BLaER1 (cell line): ENCODE results near the gene RAPGEF1.

Source experiments
- H3K27ac ChIP-seq: shearing (Covaris generic); formaldehyde crosslinking; 2 replicates; pipeline ENCODE4 v1.8.1; 2022
- H3K27me3 ChIP-seq: shearing (Covaris generic); formaldehyde crosslinking; 2 replicates; pipeline ENCODE4 v1.8.1; 2022
- H3K36me3 ChIP-seq: shearing (Covaris generic); formaldehyde crosslinking; 2 replicates; pipeline ENCODE4 v1.8.1; 2022
- H3K4me1 ChIP-seq: shearing (Covaris generic); formaldehyde crosslinking; 2 replicates; pipeline ENCODE4 v1.8.1; 2022
- H3K4me2 ChIP-seq: shearing (Covaris generic); formaldehyde crosslinking; 2 replicates; pipeline ENCODE4 v1.8.1; 2022
- H3K4me3 ChIP-seq: shearing (Covaris generic); formaldehyde crosslinking; 2 replicates; pipeline ENCODE4 v1.8.1; 2022
- H3K9ac ChIP-seq: shearing (Covaris generic); formaldehyde crosslinking; 2 replicates; pipeline ENCODE4 v1.8.1; 2022
- H3K9me3 ChIP-seq: shearing (Covaris generic); formaldehyde crosslinking; 2 replicates; pipeline ENCODE4 v1.8.1; 2022
- H4K20me1 ChIP-seq: shearing (Covaris generic); formaldehyde crosslinking; 2 replicates; pipeline ENCODE4 v1.8.1; 2022
- Cebpa-rat ChIP-seq: shearing (Covaris generic); IDR thresholded peaks from 2 replicates; pipeline ENCODE4 v1.8.1; 2022

Gene RAPGEF1

GRCh38 chr9:131530546-131530919 is 209.3 kb downstream of the RAPGEF1 start:
- Histone ChIP-seq H3K9me3 (no peaks in the 10 kb centered on the region), H3K4me1 (peaks cover 55% of the 10 kb centered on the region), H4K20me1 (peaks cover 30% of the 10 kb centered on the region), H3K4me3 (peak overlapping the region; percentile 88), H3K27ac (peak overlapping the region; percentile 89), H3K4me2 (peak overlapping the region; percentile 98), H3K9ac (peak overlapping the region; percentile 89), H3K36me3 (peaks cover 46% of the 10 kb centered on the region), H3K27me3 (no peaks in the 10 kb centered on the region)
- TF ChIP-seq Cebpa-rat, result no peak

- peaks cover 52% of the 10 kb centered on the region for H3K4me1 ChIP-seq
- H3K27me3 ChIP-seq, result no peaks in the 10 kb centered on the region
- peak overlapping the region; percentile 89 for H3K9ac ChIP-seq
- no peaks in the 10 kb centered on the region for H3K9me3 ChIP-seq
- peak overlapping the region; percentile 98 for H3K4me2 ChIP-seq
- no peak for TF ChIP-seq Cebpa-rat
- H3K4me3 ChIP-seq, result peak overlapping the region; percentile 88
- H3K27ac ChIP-seq, result peak overlapping the region; percentile 89
- peaks cover 36% of the 10 kb centered on the region for H4K20me1 ChIP-seq
- peaks cover 53% of the 10 kb centered on the region for H3K36me3 ChIP-seq
Observed at GRCh38 chr9:131529597-131530545, 210.0 kb downstream of the RAPGEF1 start.

- no peak overlapping the region for H3K9ac ChIP-seq
- H4K20me1 ChIP-seq, result peaks cover 45% of the 10 kb centered on the region
- H3K4me3 ChIP-seq, result no peak overlapping the region
- no peak overlapping the region for H3K27ac ChIP-seq
- no peaks in the 10 kb centered on the region for H3K9me3 ChIP-seq
- peak overlapping the region; percentile 98; the same call in 1 of the 2 replicates for H3K4me2 ChIP-seq
- peaks cover 52% of the 10 kb centered on the region for H3K4me1 ChIP-seq
- peaks cover 61% of the 10 kb centered on the region for H3K36me3 ChIP-seq
- no peak for TF ChIP-seq Cebpa-rat
- H3K27me3 ChIP-seq, result no peaks in the 10 kb centered on the region
Observed at GRCh38 chr9:131528886-131529505, 210.9 kb downstream of the RAPGEF1 start.

- H3K4me3 ChIP-seq, result no peak overlapping the region
- peaks cover 53% of the 10 kb centered on the region for H3K4me1 ChIP-seq
- peaks cover 69% of the 10 kb centered on the region for H3K36me3 ChIP-seq
- no peak overlapping the region for H3K27ac ChIP-seq
- no peak overlapping the region for H3K4me2 ChIP-seq
- no peak for TF ChIP-seq Cebpa-rat
- H3K27me3 ChIP-seq, result no peaks in the 10 kb centered on the region
- H4K20me1 ChIP-seq, result peaks cover 53% of the 10 kb centered on the region
- no peaks in the 10 kb centered on the region for H3K9me3 ChIP-seq
- H3K9ac ChIP-seq, result no peak overlapping the region
Observed at GRCh38 chr9:131528186-131528585, 211.7 kb downstream of the RAPGEF1 start.
